H9 (cell line): ENCODE data around the gene WDR91. TPM values are rescaled to one million over a fixed set of nuclear protein-coding genes. Genes with fewer than 3 reads are reported as not detected.
A peak's percentile ranks its signal among the peaks of the same experiment; 100 is the strongest.

ENCODE experiments used
- DNase-seq: peaks from one replicate; pipeline ENCODE4 v3.0.0-alpha.2; 2017
- H2AFZ ChIP-seq: one replicate; pipeline ENCODE4 v1.6.1; 2013; ENCODE audit warnings: mild to moderate bottlenecking, low read length, control low read depth, moderate library complexity
- H2AK5ac ChIP-seq: 2 replicates; pipeline ENCODE4 v1.6.1; 2013; ENCODE audit warnings: low read length, control low read depth, mixed read lengths; ENCODE audit not compliant: insufficient read length
- H2BK120ac ChIP-seq: one replicate; pipeline ENCODE4 v1.6.1; 2013; ENCODE audit warnings: low read depth, mild to moderate bottlenecking, low read length, control low read depth, inconsistent platforms; ENCODE audit not compliant: poor library complexity, severe bottlenecking
- H2BK12ac ChIP-seq: 2 replicates; pipeline ENCODE4 v1.6.1; 2013; ENCODE audit warnings: low read length, control low read depth, mixed read lengths, low read depth; ENCODE audit not compliant: insufficient read length
- H2BK15ac ChIP-seq: 2 replicates; pipeline ENCODE4 v1.6.1; 2013; ENCODE audit warnings: low read depth, low read length, control low read depth
- H2BK20ac ChIP-seq: one replicate; pipeline ENCODE4 v1.6.1; 2013; ENCODE audit warnings: low read depth, mild to moderate bottlenecking, low read length, control low read depth, inconsistent platforms; ENCODE audit not compliant: poor library complexity, severe bottlenecking
- H2BK5ac ChIP-seq: 2 replicates; pipeline ENCODE4 v1.6.1; 2013; ENCODE audit warnings: low read length, control low read depth, mixed read lengths; ENCODE audit not compliant: insufficient read length
- H3K14ac ChIP-seq: 2 replicates; pipeline ENCODE4 v1.6.1; 2013; ENCODE audit warnings: low read length, control low read depth; ENCODE audit not compliant: insufficient read depth
- H3K18ac ChIP-seq: 2 replicates; pipeline ENCODE4 v1.6.1; 2013; ENCODE audit warnings: low read depth, mild to moderate bottlenecking, mixed read lengths, low read length, control low read depth; ENCODE audit not compliant: insufficient read length
- H3K23ac ChIP-seq: 2 replicates; pipeline ENCODE4 v1.6.1; 2013; ENCODE audit warnings: low read length, control low read depth, mixed read lengths, low read depth; ENCODE audit not compliant: insufficient read length
- H3K23me2 ChIP-seq: 2 replicates; pipeline ENCODE4 v1.6.1; 2013; ENCODE audit warnings: low read depth, mild to moderate bottlenecking, mixed read lengths, low read length, control low read depth; ENCODE audit not compliant: insufficient read length, poor library complexity, severe bottlenecking
- H3K27ac ChIP-seq: 2 replicates; pipeline ENCODE4 v1.5.1; 2013; ENCODE audit warnings: low read length, control low read depth, mixed read lengths, low read depth; ENCODE audit not compliant: insufficient read length
- H3K27me3 ChIP-seq: 2 replicates; pipeline ENCODE4 v1.6.1; 2013; ENCODE audit warnings: low read length, control low read depth, inconsistent platforms; ENCODE audit not compliant: insufficient read depth
- H3K4ac ChIP-seq: 2 replicates; pipeline ENCODE4 v1.6.1; 2013; ENCODE audit warnings: low read depth, mild to moderate bottlenecking, control low read depth, inconsistent platforms, low read length, moderate library complexity
- H3K4me1 ChIP-seq: 2 replicates; pipeline ENCODE4 v1.6.1; 2013; ENCODE audit warnings: low read length, control low read depth, inconsistent platforms; ENCODE audit not compliant: insufficient read depth
- H3K4me2 ChIP-seq: 2 replicates; pipeline ENCODE4 v1.6.1; 2013; ENCODE audit warnings: low read length, control low read depth, mixed read lengths; ENCODE audit not compliant: insufficient read length, insufficient read depth
- H3K56ac ChIP-seq: 2 replicates; pipeline ENCODE4 v1.6.1; 2013; ENCODE audit warnings: low read depth, mild to moderate bottlenecking, mixed read lengths, low read length, control low read depth; ENCODE audit not compliant: insufficient read length
- H3K79me1 ChIP-seq: 2 replicates; pipeline ENCODE4 v1.6.1; 2013; ENCODE audit warnings: low read depth, mild to moderate bottlenecking, moderate library complexity, low read length, control low read depth, inconsistent platforms; ENCODE audit not compliant: insufficient read depth, poor library complexity, severe bottlenecking
- H3K79me2 ChIP-seq: 2 replicates; pipeline ENCODE4 v1.6.1; 2013; ENCODE audit warnings: low read length, control low read depth, inconsistent platforms; ENCODE audit not compliant: insufficient read depth
- H3K9ac ChIP-seq: 2 replicates; pipeline ENCODE4 v1.6.1; 2013; ENCODE audit warnings: low read length, control low read depth, mixed read lengths; ENCODE audit not compliant: insufficient read length; ENCODE audit errors: extremely low read depth
- H3K9me3 ChIP-seq: one replicate; pipeline ENCODE4 v1.6.1; 2013; ENCODE audit warnings: low read depth, low read length, inconsistent platforms; ENCODE audit not compliant: control insufficient read depth
- H3T11ph ChIP-seq: one replicate; pipeline ENCODE4 v1.6.1; 2013; ENCODE audit warnings: mild to moderate bottlenecking, low read length, control low read depth, inconsistent platforms
- H4K20me1 ChIP-seq: one replicate; pipeline ENCODE4 v1.6.1; 2013; ENCODE audit not compliant: control insufficient read depth, insufficient read length, insufficient read depth
- H4K5ac ChIP-seq: 2 replicates; pipeline ENCODE4 v1.6.1; 2013; ENCODE audit warnings: low read depth, mild to moderate bottlenecking, mixed read lengths, low read length, control low read depth; ENCODE audit not compliant: insufficient read length
- H4K8ac ChIP-seq: replicated peaks from 2 replicates; pipeline ENCODE4 v1.6.1; 2013; ENCODE audit warnings: low read length, control low read depth, mixed read lengths, low read depth; ENCODE audit not compliant: insufficient read length
- H4K91ac ChIP-seq: 2 replicates; pipeline ENCODE4 v1.6.1; 2013; ENCODE audit warnings: low read depth, mild to moderate bottlenecking, moderate library complexity, mixed read lengths, low read length, control low read depth; ENCODE audit not compliant: insufficient read length
- H3K27ac Mint-ChIP-seq, 3 experiments: 2 replicates in 2 of 3; 3 replicates in 1 of 3; pipeline ENCODE4 v1.8.0; 2020 to 2021; ENCODE audit warnings: mixed read lengths in 3 of 3, mild to moderate bottlenecking in 1 of 3, moderate library complexity in 1 of 3
- H3K27me3 Mint-ChIP-seq: 2 replicates; pipeline ENCODE4 v1.8.0; 2021; ENCODE audit warnings: low read depth, mild to moderate bottlenecking, moderate library complexity, mixed read lengths
- H3K36me3 Mint-ChIP-seq, 3 experiments: 2 replicates in 2 of 3; 3 replicates in 1 of 3; pipeline ENCODE4 v1.8.0; 2020 to 2021; ENCODE audit warnings: low read depth in 3 of 3, mixed read lengths in 3 of 3; ENCODE audit not compliant: insufficient read depth in 1 of 3
- H3K4me1 Mint-ChIP-seq, 2 experiments: 2 replicates each; pipeline ENCODE4 v1.8.0; 2020; ENCODE audit warnings: mixed read lengths in 2 of 2
- H3K4me3 Mint-ChIP-seq, 2 experiments: 2 replicates in 1 of 2; 3 replicates in 1 of 2; pipeline ENCODE4 v1.8.0; 2020 to 2021; ENCODE audit warnings: mild to moderate bottlenecking in 2 of 2, mixed read lengths in 2 of 2, moderate library complexity in 1 of 2
- H3K9me3 Mint-ChIP-seq, 2 experiments: 2 replicates in 1 of 2; 3 replicates in 1 of 2; pipeline ENCODE4 v1.8.0; 2020; ENCODE audit warnings: mild to moderate bottlenecking in 2 of 2, mixed read lengths in 2 of 2, moderate library complexity in 1 of 2
- CTCF ChIP-seq: fragments of 200-600 bp; sonication (generic); conservative IDR thresholded peaks from 3 replicates; pipeline ENCODE4 v1.8.0; 2021; ENCODE audit warnings: antibody characterized with exemption, mild to moderate bottlenecking
- WGBS: extraction: QIAGEN DNeasy Blood & Tissue Kit; methylation state at CpG from one replicate; pipeline ENCODE4 v1.1.7; 2013; ENCODE audit warnings: missing lambda C conversion rate, low lambda C conversion rate, mixed read lengths; ENCODE audit not compliant: insufficient read length; ENCODE audit errors: extremely low coverage; 5-methylcytosine and 5-hydroxymethylcytosine counted together
- total RNA-seq: library from RNA; stranded (reverse); gene quantifications from 2 replicates; pipeline ENCODE4 v1.2.1, GENCODE V29; 2021

WDR91 gene
- total RNA-seq, 1 experiment from 2014 or later: 9.4 TPM

GRCh38 chr7:135160858-135161653 is 50.3 kb downstream of the WDR91 start:
- H3K9me3 ChIP-seq: no peaks in the 10 kb centered on the region
- peak overlapping the region; percentile 52 for H3K18ac ChIP-seq
- no peak overlapping the region for H3T11ph ChIP-seq
- H3K23me2 ChIP-seq: no peaks in the 10 kb centered on the region
- Mint-ChIP-seq H3K36me3 (peaks cover 64 to 91% (median 89%) of the 10 kb centered on the region in 3 experiments), H3K9me3 (peaks cover 38 to 46% of the 10 kb centered on the region in 2 experiments), H3K4me3 (no peak overlapping the region), H3K4me1 (peaks cover 12 to 21% of the 10 kb centered on the region in 2 experiments), H3K27ac (peak overlapping the region; percentile 78 to 82 (median 81); a peak in 6 of 7 replicates), H3K27me3 (peaks cover 5% of the 10 kb centered on the region)
- H3K4me1 ChIP-seq: peaks cover 4% of the 10 kb centered on the region; the same call in 1 of the 2 replicates
- H4K8ac ChIP-seq: no peak overlapping the region
- no peak overlapping the region for H3K23ac ChIP-seq
- H2BK12ac ChIP-seq: no peak overlapping the region
- no peak overlapping the region for H3K9ac ChIP-seq
- H2AFZ ChIP-seq: no peak overlapping the region
- no peak overlapping the region for H3K27ac ChIP-seq
- no peak overlapping the region for H2BK5ac ChIP-seq
- no peaks in the 10 kb centered on the region for H3K79me1 ChIP-seq
- H3K79me2 ChIP-seq: no peaks in the 10 kb centered on the region
- H3K4me2 ChIP-seq: no peak overlapping the region
- peak overlapping the region; percentile 72 for H2BK120ac ChIP-seq
- H3K27me3 ChIP-seq: no peaks in the 10 kb centered on the region
- H4K20me1 ChIP-seq: no peaks in the 10 kb centered on the region
- H4K5ac ChIP-seq: peak overlapping the region; percentile 49
- no peak overlapping the region for H3K4ac ChIP-seq
- H3K56ac ChIP-seq: no peak overlapping the region
- no peak for TF ChIP-seq CTCF
- no CpG with 5 or more reads among the region's 9 CpGs for WGBS
- DNase-seq: no peak
- H2AK5ac ChIP-seq: no peak overlapping the region
- H4K91ac ChIP-seq: no peak overlapping the region
- H2BK20ac ChIP-seq: no peak overlapping the region
- no peak overlapping the region; the same call in 1 of the 2 replicates for H2BK15ac ChIP-seq
- no peak overlapping the region for H3K14ac ChIP-seq
